B cell (primary cell): ENCODE data around the gene C11orf21. TPM values are rescaled to one million over a fixed set of nuclear protein-coding genes. Genes with fewer than 3 reads are reported as not detected.

ENCODE experiments used
- ATAC-seq: fragments of 200-7000 bp; cut with Tn5 transposase; one replicate; pipeline ENCODE4 v1.10.0; 2021; ENCODE audit warnings: low read depth, mild to moderate bottlenecking, moderate number of reproducible peaks, moderate library complexity
- CTCF ChIA-PET: fragments of 350-600 bp; sonication (Branson Sonifier 250); formaldehyde crosslinking; loops from one replicate; lab custom pipeline; 2021; ENCODE audit warnings: antibody characterized with exemption, inconsistent platforms; lab: Charles Lee
- POLR2A ChIA-PET: fragments of 350-600 bp; sonication (Branson Sonifier 250); formaldehyde crosslinking; loops from one replicate; lab custom pipeline; 2021; ENCODE audit warnings: antibody characterized with exemption; lab: Charles Lee
- DNase-seq: peaks from one replicate; pipeline ENCODE4 v3.0.0; 2013
- H2AFZ ChIP-seq: 2 replicates; pipeline ENCODE4 v1.6.1; 2012; ENCODE audit warnings: mild to moderate bottlenecking, low read depth, low read length; ENCODE audit not compliant: insufficient read depth, poor library complexity, severe bottlenecking
- H3K27ac ChIP-seq, 2 donors: 1 replicate in 1 of 2; 2 replicates in 1 of 2; pipeline ENCODE4 v1.5.1; 2012 to 2013; ENCODE audit warnings: low read length in 2 of 2, mild to moderate bottlenecking in 2 of 2, moderate library complexity in 1 of 2
- H3K27me3 ChIP-seq, 4 experiments: fragments of 200-600 bp in 1 of 4; sonication (generic) in 1 of 4; replicated peaks in 1 of 4; 1 replicate in 2 of 4; 2 replicates in 2 of 4; pipeline versions ENCODE4 v1.6.1 to v1.7.0; 2013 to 2016; ENCODE audit warnings: low read length in 3 of 4, mild to moderate bottlenecking in 2 of 4, mixed read lengths in 1 of 4, moderate library complexity in 1 of 4; ENCODE audit not compliant: insufficient read depth in 4 of 4, control insufficient read depth in 3 of 4; ENCODE audit errors: control extremely low read depth in 1 of 4
- H3K36me3 ChIP-seq, 2 experiments: replicated peaks in 1 of 2; 1 replicate in 1 of 2; 2 replicates in 1 of 2; pipeline versions ENCODE4 v1.6.1 to v1.7.1; 2013; ENCODE audit warnings: low read length in 1 of 2; ENCODE audit not compliant: insufficient read depth in 2 of 2, control insufficient read depth in 1 of 2; ENCODE audit errors: control extremely low read depth in 1 of 2, extremely low read depth in 1 of 2
- H3K4me1 ChIP-seq, 2 donors: fragments of 200-600 bp in 1 of 2; sonication (generic) in 1 of 2; 1 replicate in 1 of 2; 2 replicates in 1 of 2; pipeline versions ENCODE4 v1.5.1 to v1.6.1; 2013 to 2017; ENCODE audit warnings: low read length in 2 of 2; ENCODE audit not compliant: control insufficient read depth in 2 of 2, insufficient read depth in 2 of 2
- H3K4me2 ChIP-seq: replicated peaks from 2 replicates; pipeline ENCODE3; 2012; ENCODE audit warnings: mild to moderate bottlenecking, low read depth, low read length; ENCODE audit not compliant: poor library complexity, severe bottlenecking
- H3K4me3 ChIP-seq, 5 experiments: fragments of 200-600 bp in 1 of 5; sonication (generic) in 1 of 5; 1 replicate in 3 of 5; 2 replicates in 2 of 5; pipeline versions ENCODE4 v1.5.1 to v1.7.0; 2011 to 2016; ENCODE audit warnings: low read length in 4 of 5, mild to moderate bottlenecking in 4 of 5, low read depth in 2 of 5, control low read depth in 1 of 5, moderate library complexity in 1 of 5; ENCODE audit not compliant: insufficient read depth in 1 of 5; ENCODE audit errors: control extremely low read depth in 1 of 5, extremely low read depth in 1 of 5
- H3K79me2 ChIP-seq: fragments of 200-600 bp; sonication (generic); one replicate; pipeline ENCODE4 v1.6.0; 2016; ENCODE audit warnings: low read length; ENCODE audit not compliant: control insufficient read depth, insufficient read depth
- H3K9ac ChIP-seq: fragments of 200-600 bp; sonication (generic); 2 replicates; pipeline ENCODE4 v1.6.1; 2017; ENCODE audit warnings: mild to moderate bottlenecking, low read length, moderate library complexity
- H3K9me3 ChIP-seq, 3 donors: one replicate each; pipeline versions ENCODE4 v1.6.1 to v1.7.1; 2013; ENCODE audit warnings: low read length in 2 of 3; ENCODE audit not compliant: control insufficient read depth in 2 of 3, insufficient read depth in 1 of 3; ENCODE audit errors: control extremely low read depth in 1 of 3
- H4K20me1 ChIP-seq: 2 replicates; pipeline ENCODE4 v1.6.0; 2012; ENCODE audit warnings: mild to moderate bottlenecking, low read length; ENCODE audit not compliant: insufficient read depth, control insufficient read depth, poor library complexity, severe bottlenecking
- H3K27ac Mint-ChIP-seq: one replicate; pipeline ENCODE4 v1.8.0; 2021; ENCODE audit warnings: mixed read lengths
- H3K27me3 Mint-ChIP-seq: one replicate; pipeline ENCODE4 v1.8.0; 2021; ENCODE audit warnings: mixed read lengths
- H3K4me1 Mint-ChIP-seq: one replicate; pipeline ENCODE4 v1.8.0; 2021; ENCODE audit warnings: mixed read lengths
- H3K4me3 Mint-ChIP-seq: one replicate; pipeline ENCODE4 v1.8.0; 2021; ENCODE audit warnings: mixed read lengths
- H3K9me3 Mint-ChIP-seq: one replicate; pipeline ENCODE4 v1.8.0; 2022; ENCODE audit warnings: mixed read lengths; ENCODE audit not compliant: insufficient read depth
- CTCF ChIP-seq: fragments of 200-600 bp; IDR thresholded peaks from one replicate; pipeline ENCODE4 v1.8.0; 2022; ENCODE audit warnings: antibody characterized with exemption, mild to moderate bottlenecking
- EZH2 ChIP-seq: IDR thresholded peaks from 2 replicates; pipeline ENCODE4 v1.6.1; 2012; ENCODE audit warnings: borderline replicate concordance, low read depth, mild to moderate bottlenecking, moderate library complexity, low read length; ENCODE audit not compliant: insufficient read depth, poor library complexity, severe bottlenecking
- WGBS: methylation state at CpG from one replicate; pipeline ENCODE4 v1.1.5; 2013; ENCODE audit warnings: missing lambda C conversion rate; ENCODE audit not compliant: insufficient coverage; 5-methylcytosine and 5-hydroxymethylcytosine counted together
- intact Hi-C: fragments of 100-400 bp; cut with micrococcal nuclease; formaldehyde crosslinking; loops from one replicate; pipeline ENCODE4 v1.10.0; 2022
- polyA plus RNA-seq: library from polyadenylated mRNA; depleted of rRNA; stranded (reverse); fragments of >200 nt; gene quantifications from 2 replicates; pipeline ENCODE4 v1.2.3, GENCODE V29; 2012
- total RNA-seq, 2 donors: library from RNA; stranded (reverse); fragments of 120-200 nt in 1 of 2; gene quantifications; 1 replicate in 1 of 2; 2 replicates in 1 of 2; pipeline versions ENCODE4 v1.2.3 to v1.2.4, GENCODE V29; 2013 to 2022

The C11orf21 gene
- total and polyA plus RNA-seq, 2 donors (not counting 1 experiment from before 2014, with no cell fraction given) = 22.8 to 38.9 TPM

GRCh38 chr11:2272228-2272945, 29.3 kb downstream of the C11orf21 start:
- no peak for ATAC-seq
- DNase-seq = no peak
- H3K27me3 ChIP-seq = peaks cover 0 to 47% (median 9%) of the 10 kb centered on the region in 4 experiments
- no peaks in the 10 kb centered on the region for H4K20me1 ChIP-seq
- no peak for TF ChIP-seq EZH2
- TF ChIP-seq CTCF = no peak
- H3K4me1 ChIP-seq = peaks cover 16 to 25% of the 10 kb centered on the region in 2 donors
- POLR2A ChIA-PET = no interaction called here
- no peaks in the 10 kb centered on the region for H3K36me3 ChIP-seq
- H3K27ac Mint-ChIP-seq = no peak overlapping the region
- H3K27ac ChIP-seq = no peak overlapping the region
- CTCF ChIA-PET = interaction anchor here (1.6 kb wide), 1 partner anchor 29 kb away, joined by 4 read pairs; the partner anchor contains the start of genes C11orf21 and TSPAN32
- peaks cover 21% of the 10 kb centered on the region for H3K4me1 Mint-ChIP-seq
- peak overlapping the region; percentile 56 for H3K4me3 Mint-ChIP-seq
- 97% methylated on average over 20 of the region's 21 CpGs for WGBS
- intact Hi-C loops = no loop called here
- no peak overlapping the region for H2AFZ ChIP-seq
- no peak overlapping the region for H3K4me3 ChIP-seq
- H3K9me3 Mint-ChIP-seq = no peaks in the 10 kb centered on the region
- peaks cover 2% of the 10 kb centered on the region for H3K27me3 Mint-ChIP-seq
- no peaks in the 10 kb centered on the region for H3K79me2 ChIP-seq
- H3K9me3 ChIP-seq = peaks cover 0 to 17% (median 0%) of the 10 kb centered on the region in 3 donors
- H3K4me2 ChIP-seq = no peak overlapping the region
- H3K9ac ChIP-seq = no peak overlapping the region
